Stimulated activated CD8-positive, alpha-beta memory T cell treated with anti-CD3 and anti-CD28 coated beads, Interleukin-4, amount 100 ng/mL, for 4 hours (primary cell): Measurements from ENCODE around the gene SLC7A6OS.

ENCODE experiments used
- DNase-seq, 2 donors: peaks; one replicate each; pipeline ENCODE4 v3.0.0-alpha.2; 2020; ENCODE audit warnings: low read depth in 2 of 2, low spot score in 1 of 2

SLC7A6OS gene

DNA sequence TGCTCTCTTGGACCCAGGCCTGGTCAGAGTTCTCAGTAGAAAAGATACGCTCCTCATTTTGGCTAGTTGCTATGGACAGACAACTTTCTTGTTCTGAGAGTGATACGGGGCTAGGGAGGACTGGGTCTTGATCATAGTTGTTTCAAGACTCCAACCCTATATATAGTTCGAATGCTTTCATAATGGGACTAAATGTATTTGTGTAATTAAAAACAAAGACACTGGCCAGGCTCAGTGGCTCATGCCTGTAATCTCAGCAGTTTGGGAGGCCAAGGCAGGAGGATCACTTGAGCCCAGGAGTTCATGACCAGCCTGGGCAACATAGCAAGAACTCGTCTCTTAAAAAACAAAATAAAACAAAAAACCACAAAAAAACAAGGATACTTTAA is 28.7 kb downstream of the SLC7A6OS start:
- DNase-seq: no peak

DNA sequence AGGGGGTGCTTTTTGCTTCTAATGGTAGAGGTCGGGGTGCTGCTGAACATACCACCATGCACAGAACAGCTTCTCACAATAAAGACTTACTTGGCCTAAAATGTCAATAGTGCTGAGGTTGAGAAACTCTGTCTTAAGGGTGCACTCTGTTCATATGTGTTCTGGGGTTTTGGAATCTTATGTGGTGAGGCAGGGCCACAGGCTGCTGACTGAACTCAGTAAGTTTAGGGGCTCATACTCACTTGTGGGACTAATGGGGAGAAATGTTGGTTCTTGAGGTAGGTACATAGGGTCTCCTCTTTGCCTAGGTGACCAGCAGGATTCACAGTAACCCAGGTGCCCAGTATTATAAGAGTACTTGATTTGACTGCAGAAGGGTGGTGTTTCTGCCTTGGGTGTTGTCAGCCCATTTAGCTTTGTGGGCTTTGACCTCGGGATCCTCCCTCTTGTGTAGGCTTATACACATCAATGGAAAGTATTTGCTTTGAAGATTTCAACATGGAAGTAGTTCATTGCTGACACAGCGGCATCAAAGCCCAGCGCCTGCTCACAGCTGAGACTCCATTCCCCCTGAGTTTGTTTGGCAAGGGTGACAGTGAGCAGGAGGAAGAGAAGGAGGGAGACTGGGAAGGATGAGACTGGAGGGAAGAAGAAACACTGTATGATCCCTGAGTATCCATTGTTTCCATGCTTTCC is 29.2 kb downstream of the SLC7A6OS start:
- DNase-seq: no peak

DNA sequence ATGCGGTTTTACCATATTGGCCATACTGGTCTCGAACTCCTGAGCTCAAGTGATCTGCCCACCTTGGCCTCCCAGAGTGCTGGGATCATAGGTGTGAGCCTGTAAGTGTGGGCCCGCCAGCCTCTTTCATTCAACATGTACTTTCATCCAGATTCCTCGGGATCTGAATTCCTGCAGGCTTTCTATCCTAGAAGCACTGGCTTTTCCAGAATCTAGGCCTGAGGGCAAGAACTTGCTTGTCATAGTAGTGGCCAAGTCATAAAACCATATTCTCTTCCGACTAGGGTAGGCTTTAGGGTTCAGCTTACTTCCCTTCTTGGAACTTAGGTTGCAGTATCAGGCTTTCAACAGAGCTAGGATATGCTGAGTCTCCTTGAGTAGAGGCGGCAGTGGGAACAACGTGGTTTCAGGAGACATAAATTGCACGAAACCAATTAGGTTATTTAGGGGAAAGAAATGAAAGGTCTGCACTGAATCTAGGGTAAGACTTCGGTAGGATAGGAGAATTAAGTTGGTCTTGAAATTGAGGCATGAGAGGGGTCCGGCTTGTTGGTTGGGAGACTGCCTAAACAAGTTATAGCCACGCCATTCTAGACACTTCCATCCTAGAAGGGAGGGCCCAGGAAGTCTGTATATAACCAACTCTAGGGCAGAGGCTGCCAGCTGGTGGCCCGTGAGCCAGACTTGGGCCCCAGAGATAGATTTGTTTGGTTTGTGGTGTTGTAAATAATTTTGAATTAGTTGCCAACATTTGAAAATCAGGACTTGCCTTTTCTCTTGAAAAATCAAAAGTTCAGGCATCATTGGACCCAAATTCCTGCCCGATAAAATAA is 30.8 kb downstream of the SLC7A6OS start:
- no peak for DNase-seq

DNA sequence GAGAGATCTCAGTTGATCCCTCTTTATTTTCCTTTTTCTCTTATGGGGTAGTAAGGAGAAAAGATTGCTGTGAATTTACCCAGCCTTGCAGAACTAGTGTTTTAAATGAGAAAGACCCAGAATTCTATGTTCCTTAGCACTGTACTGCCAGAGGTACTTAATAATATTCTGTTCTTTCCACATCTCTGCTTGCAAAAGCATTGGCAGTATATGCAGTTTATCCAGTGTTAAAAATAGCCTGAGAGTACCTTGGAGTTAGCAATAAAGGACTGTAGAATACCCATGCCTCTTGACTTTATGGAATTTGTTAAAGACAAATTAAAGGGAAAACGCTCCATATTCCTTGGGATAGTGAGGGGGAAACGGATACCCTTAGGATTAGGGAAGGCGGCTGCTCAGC is 34.5 kb downstream of the SLC7A6OS start:
- DNase-seq: no peak

DNA sequence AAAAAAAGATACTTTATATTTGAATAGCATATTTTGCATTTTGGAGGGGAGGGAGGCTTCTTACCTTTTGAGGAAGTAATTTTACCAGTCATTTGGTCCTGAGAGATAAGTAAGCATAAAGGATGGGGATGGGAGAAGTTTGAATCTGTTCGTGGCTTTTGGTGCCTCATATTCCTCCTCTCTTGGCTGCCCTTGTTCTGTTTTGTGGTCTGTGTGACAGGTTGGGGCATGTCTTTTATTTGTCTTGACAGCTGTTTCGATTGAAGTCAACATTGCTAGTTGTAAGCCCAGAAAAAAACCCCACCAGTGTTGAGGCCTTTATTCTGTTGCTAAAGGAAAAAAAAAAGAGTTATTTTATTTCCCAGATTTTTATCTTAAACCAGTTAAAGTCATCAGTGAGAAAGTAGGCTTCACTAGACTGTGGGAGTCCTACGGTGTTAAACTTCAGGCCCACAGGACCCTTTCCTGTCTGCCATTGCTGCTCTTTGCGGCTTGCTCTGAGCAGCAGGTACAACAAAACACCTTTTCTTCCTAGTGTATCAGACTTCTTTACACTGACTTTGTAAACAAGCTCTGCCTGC is 35.0 kb downstream of the SLC7A6OS start:
- no peak for DNase-seq

DNA sequence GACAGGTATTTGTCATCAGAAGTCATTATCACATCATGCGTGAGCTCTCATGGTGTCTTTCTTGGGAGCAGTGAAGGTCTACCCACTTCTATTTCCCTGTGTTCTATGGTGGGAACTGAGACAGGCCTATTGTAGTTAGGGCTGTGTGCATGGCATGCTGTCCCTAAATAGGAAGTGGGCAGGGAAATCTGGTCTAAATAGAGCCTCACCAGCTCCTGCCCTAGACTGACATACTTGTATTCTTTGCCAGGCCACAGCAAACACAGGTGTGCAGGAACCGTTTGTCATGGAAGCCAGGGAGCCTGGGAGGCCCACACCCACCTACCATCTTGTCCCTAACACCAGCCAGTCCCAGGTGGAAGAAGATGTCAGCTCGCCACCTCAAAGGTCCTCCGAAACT is 36.3 kb downstream of the SLC7A6OS start:
- no peak for DNase-seq

DNA sequence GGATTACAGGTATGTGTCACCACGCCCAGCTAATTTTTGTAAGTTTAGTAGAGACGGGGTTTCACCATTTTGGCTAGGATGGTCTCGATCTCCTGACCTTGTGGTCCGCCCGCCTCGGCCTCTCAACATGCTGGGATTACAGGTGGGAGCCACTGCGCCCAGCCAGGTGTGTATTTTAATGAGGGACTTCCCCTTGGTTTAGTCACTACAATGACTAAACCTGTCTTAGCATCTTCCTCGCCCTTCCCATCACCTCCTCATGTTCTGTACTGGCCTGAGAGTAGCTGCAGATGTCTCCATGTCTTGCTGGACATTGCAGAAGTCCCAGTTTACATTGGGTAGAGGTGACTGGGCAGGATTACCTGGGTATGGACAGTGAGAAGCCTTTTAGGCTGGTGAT is 36.9 kb downstream of the SLC7A6OS start:
- DNase-seq: no peak

DNA sequence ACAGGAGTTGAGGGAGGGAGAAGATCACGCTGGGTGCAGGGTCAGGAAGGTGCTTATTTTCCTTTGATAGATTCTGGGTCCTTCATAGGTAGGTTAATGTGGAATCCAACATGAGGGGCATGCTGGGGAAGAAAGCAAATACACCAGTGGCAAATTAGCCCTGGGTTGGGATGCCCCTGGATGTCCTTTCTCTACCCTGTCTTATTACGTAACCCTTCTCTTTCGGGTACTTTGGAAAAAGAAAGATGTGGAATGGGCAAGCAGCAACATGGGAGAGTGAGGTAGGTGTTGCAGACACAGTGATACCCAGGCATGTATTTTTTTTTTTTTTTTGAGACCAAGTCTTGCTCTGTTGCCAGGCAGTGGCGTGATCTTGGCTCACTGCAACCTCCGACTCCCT is 37.3 kb downstream of the SLC7A6OS start:
- no peak for DNase-seq

DNA sequence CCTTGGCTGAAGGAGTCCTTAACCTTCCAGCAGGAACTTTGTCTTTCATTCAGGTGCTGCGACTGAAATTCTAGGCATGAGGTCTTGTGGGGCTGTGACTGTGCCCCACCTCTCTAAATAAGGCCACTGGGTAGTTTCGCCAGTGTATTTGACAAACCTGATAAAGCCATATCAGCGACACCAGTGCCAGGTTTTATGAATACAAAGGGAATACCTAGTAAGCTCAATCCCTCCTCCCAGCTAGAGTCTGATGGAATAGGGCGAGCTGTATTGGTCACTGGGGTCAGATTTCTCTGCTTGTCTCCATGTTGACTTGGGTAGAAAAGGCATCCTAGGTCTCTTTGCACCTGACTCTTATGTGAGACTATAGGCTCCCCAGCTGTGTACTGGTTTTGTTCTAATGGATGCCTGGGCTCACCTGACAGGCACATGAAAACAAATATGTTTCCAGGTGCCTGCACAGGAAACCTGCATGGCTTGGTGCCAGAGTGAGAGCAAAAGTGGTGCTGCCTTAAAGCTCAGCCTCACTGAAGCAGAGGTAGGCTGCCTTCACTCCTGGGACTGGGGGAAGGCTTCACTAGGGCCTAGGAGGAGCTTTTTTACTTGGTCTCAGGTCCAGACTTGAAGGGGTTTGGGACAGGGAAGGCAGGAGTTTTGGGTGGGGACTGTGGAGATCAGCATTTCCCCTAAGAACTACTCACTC is 38.1 kb downstream of the SLC7A6OS start:
- no peak for DNase-seq

DNA sequence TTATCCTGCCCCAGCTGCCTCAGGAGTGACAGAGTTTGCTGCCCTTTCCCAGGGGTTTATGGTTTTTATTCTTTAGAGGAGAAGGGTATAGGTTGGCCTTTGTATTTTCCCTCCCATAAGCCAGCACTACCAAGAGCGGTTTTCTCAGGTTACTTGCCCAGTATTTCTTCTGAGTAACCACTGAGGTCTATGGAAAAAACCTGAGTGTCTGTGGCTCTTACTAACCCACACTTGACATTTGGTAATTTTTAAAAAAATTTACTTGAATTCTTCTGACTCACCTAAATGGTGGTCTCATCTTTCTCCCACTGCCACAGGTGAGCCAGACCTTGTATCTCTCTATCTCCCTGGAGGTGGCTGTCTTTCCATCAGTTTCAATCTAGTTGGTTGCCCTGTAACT is 40.4 kb downstream of the SLC7A6OS start:
- no peak for DNase-seq

DNA sequence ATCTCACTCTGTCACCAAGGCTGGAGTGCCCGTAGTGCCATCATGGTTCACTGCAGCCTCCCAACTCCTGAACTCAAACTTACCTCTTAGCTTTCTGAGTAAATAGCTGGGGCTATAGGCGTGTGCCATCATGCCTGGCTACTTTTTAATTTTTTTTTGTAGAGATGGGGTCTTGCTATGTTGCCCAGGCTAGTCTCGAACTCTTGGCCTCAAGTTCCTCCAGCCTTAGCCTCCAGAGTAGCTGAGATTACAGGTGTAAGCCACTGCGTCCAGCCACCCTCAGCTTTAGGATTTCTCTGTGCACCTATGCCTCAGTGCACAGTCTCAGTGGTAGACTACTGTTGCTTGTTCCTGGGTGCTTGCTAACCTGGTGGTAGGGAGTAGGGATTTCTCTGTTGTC is 41.0 kb downstream of the SLC7A6OS start:
- no peak for DNase-seq

DNA sequence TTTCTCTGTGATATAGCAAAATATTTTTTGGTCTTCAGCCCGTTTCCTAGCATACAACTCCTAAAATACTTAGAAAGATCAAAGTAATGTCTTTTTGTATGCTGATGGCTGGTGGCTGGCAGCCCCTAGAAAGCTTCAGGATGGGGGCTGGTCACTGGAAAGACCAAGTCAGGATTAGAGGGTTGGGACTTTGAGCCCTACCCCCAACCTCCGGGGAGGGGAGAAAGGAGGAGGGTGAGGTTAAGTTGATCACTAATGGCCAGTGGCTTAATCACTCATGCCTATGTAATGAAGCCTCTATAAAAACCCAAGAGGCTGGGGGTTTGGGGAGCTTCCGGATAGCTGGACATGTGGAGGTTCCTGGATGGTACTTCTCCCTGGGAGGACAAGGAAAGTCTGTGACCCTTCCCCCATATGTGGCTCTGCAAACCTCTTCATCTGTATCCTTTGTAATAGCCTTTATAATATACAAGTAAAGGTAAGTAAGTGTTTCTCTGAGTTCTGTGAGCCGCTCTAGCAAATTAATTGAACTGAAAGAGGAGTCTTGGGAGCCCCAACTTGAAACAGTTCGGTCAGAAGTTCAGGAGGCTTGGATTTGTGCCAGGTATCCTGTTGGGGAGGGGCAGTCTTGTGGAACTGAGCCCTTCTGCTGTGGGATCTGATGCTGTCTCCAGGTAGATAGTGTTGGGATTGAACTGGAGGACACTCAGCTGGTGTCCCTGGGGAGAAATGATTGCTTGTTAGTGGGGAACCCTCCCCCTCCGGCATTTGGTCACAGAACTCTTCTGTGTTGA is 42.9 kb downstream of the SLC7A6OS start:
- no peak for DNase-seq

DNA sequence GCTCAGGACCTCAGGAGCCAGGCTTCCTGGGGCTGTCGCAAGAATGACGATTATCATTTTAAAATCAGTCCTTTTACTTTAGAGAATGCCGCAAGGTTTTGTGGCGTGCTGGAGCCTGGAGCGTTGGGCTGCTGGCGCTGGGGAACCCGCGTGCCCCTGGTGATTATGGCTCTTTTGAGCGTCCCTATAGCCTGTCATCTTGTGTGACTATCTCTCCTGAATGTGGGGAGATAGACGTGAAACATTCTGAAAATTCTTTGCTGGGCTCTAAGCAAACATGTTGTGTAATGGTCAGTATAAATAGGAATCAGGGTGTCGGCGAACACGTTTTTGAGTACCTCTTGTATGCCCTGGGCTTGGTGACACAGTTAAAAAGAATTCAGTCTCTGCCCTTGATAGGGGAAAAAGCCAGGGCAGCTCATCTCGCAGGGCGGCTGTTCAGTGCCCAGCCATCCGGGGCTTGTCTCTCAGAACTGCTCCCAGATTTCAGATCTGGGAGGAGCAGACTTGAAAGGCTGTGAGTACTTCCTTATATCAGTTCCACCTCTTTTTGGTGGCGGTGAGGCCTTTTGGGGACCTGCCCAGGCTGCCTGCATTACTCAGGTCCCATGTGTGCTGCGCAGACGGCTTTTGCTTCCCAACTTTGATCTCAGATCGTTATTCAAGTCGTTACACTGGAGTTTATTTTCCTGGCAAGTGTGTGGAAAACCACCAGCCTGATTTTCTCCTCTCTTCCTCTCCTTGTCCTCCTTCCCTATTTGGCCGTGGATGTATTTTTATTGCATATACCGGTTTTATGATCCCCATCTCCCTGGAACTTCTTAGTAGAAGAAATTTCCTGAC is 45.4 kb downstream of the SLC7A6OS start:
- no peak for DNase-seq

DNA sequence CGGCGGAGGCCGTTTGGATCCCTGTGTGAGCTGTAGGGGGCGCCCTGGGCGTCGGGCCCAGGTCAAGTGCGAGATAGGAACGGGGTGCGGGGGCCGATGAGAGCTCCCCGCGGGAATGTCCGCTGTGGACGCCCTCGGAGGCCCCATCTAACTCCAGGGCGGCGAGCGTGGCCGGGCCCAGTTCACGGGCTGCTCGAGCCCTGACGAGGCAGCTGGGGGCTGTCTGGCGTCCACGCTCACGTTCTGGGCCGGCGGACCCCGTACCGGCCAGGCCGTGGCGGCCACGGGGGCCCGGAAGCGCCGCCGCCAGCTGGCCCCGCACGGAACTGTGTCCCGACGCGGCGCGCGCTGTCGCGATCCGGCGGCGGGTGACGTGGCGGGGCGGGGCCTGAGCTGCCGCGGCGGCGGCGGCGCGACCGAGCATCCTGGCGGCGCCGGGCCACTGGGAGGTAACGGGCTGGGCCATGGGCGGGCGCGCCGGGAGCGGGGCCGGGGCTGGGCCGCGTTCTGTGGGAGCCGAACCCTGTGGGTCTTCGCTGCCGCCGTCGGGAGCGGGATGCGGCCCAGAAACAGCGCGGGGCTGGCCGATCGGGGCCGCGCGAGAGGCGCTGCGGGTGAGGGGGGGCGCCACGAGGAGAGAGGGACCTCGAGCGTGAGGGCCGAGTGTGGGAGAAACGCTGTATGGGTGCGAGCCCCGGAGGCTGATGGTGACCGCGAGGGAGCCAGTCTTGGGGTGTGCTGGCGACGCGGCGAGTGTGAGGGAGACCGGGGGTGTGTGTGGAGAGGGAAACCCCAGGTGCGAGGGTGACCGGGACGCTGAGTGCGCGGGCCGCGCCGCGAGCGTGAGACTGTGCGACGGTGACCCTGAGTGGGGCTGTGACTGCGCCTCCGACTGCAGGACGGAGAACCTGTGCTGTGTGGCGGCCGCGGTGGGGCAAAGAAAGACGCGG is 46.3 kb downstream of the SLC7A6OS start, which contains the start of gene SLC7A6:
SLC7A6 (plus strand) TSS at position 399 of the 950 bp plus-strand sequence. CDS start 10,201 bp downstream, outside the sequence.
- peak; percentile 64 to 70 for DNase-seq

DNA sequence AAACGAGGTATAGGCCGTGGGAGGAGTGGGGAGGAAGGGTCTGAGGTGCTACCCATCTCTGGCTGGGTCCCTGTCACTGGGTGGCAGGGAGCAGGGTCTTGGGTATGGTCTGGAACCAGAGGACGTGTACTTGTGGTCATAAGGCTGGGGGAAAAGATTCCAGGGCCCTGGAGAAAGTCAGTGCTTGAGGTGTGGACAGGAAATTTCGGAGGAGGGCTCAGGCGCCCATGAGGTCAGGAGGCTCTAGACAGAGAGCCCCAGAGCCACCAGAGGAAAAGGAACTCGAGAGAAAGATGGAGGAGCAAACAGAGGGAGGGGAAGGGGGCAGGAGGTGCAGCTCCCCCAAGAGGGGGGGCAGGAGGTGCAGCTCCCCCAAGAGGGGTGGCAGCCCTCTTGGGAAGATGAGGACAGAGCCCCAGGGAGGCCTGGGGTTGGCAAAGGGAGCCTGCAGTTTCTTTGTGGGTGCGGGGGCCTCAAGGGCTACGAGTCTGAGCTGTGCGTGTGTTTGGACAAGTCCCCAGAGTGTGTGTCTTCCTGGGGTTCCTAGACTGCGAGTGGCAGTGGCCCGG is 47.1 kb downstream of the SLC7A6OS start:
- DNase-seq: no peak

DNA sequence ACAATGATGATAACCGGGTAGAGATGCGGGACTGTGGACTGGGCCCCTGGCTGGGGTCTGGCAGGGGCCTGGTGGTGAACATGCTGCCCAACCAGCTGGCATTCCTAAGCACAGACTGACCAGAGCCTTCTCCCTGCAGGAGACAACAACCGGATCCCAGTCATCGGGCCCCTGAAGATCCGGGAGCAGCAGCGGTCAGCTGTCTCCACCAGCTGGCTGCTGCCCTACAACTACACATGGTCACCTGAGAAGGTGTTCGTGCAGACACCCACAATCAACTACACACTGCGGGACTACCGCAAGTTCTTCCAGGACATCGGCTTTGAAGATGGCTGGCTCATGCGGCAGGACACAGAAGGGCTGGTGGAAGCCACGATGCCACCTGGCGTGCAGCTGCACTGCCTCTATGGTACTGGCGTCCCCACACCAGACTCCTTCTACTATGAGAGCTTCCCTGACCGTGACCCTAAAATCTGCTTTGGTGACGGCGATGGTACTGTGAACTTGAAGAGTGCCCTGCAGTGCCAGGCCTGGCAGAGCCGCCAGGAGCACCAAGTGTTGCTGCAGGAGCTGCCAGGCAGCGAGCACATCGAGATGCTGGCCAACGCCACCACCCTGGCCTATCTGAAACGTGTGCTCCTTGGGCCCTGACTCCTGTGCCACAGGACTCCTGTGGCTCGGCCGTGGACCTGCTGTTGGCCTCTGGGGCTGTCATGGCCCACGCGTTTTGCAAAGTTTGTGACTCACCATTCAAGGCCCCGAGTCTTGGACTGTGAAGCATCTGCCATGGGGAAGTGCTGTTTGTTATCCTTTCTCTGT is 51.5 kb downstream of the SLC7A6OS start:
- DNase-seq: no peak
